T-helper 17 cell (primary cell): Measurements from ENCODE around the gene GATAD2B. TPM values are rescaled to one million over a fixed set of nuclear protein-coding genes. Genes with fewer than 3 reads are reported as not detected.

Experiments
- ATAC-seq: fragments of 150-1000 bp; cut with Tn5 transposase; 2 replicates; pipeline ENCODE4 v1.10.0; 2021; ENCODE audit warnings: mild to moderate bottlenecking, moderate library complexity
- DNase-seq, 3 donors: peaks; one replicate each; pipeline versions ENCODE4 v3.0.0 to v3.0.0-alpha.2; 2020 to 2021
- H3K9me3 ChIP-seq: one replicate; pipeline ENCODE4 v1.7.0; 2013; ENCODE audit warnings: low read length, mild to moderate bottlenecking; ENCODE audit not compliant: control insufficient read depth, poor library complexity, severe bottlenecking
- H3K27ac Mint-ChIP-seq: one replicate; pipeline ENCODE4 v1.8.0; 2022; ENCODE audit warnings: mild to moderate bottlenecking, moderate library complexity, mixed read lengths
- H3K27me3 Mint-ChIP-seq: one replicate; pipeline ENCODE4 v1.8.0; 2022; ENCODE audit warnings: mixed read lengths
- H3K36me3 Mint-ChIP-seq: one replicate; pipeline ENCODE4 v1.8.0; 2022; ENCODE audit warnings: low read depth, mixed read lengths
- H3K4me1 Mint-ChIP-seq: one replicate; pipeline ENCODE4 v1.8.0; 2022; ENCODE audit warnings: mild to moderate bottlenecking, mixed read lengths
- H3K4me3 Mint-ChIP-seq: one replicate; pipeline ENCODE4 v1.8.0; 2022; ENCODE audit warnings: mild to moderate bottlenecking, moderate library complexity, mixed read lengths
- total RNA-seq, 4 donors: library from RNA in 2 of 4; stranded (reverse) in 2 of 4; gene quantifications; one replicate each; pipeline ENCODE4 v1.2.3 and lab custom pipeline; 2022 to 2026

GATAD2B gene
- total RNA-seq, 2 donors from 2014 or later = 63.3 to 72.9 TPM

DNA sequence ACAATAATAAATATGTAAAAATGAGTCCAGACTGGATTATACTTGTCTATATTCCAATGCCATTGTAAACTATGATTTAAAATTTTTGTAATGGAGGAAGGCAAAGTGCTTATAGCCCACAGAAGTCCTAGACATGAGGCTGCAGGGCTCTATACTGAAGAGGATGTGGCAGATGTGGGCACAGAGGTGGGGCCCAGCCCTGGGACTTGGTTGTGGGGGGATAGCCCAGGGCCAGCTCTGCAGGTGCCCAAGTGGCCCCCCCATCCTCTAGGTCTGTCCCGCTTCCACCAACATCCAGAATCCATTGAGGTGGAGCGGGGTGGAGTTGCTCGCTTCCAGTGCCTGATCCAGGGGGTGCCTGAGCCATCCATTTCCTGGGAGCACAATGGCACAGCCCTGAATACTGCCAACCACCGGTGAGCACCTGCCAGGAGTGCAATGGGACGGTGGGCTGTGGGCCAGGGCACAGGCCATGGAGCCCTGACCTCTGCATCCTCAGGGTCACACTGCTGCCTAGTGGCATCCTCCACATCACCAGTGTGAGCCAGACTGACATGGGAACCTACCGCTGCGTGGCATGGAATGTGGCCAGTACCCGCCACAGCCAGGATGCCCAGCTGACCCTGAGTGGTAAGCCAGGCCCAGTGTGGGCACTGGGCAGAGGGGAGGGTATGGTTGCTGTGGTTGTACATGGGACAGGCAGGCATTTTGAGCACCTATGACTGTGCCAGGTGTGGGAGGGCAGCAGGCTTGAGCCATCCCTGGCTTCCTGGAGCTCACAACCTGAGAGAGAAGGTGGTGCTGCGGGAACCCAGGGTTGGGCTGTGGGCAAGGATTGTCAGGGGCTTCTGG lies 126.6 kb downstream of the GATAD2B start:
- peaks cover 9% of the 10 kb centered on the region for H3K4me1 Mint-ChIP-seq
- ATAC-seq (no peak), DNase-seq (no peak)
- no peaks in the 10 kb centered on the region for H3K9me3 ChIP-seq
- H3K36me3 Mint-ChIP-seq = no peaks in the 10 kb centered on the region
- no peak overlapping the region for H3K27ac Mint-ChIP-seq
- no peaks in the 10 kb centered on the region for H3K27me3 Mint-ChIP-seq
- no peak overlapping the region for H3K4me3 Mint-ChIP-seq

DNA sequence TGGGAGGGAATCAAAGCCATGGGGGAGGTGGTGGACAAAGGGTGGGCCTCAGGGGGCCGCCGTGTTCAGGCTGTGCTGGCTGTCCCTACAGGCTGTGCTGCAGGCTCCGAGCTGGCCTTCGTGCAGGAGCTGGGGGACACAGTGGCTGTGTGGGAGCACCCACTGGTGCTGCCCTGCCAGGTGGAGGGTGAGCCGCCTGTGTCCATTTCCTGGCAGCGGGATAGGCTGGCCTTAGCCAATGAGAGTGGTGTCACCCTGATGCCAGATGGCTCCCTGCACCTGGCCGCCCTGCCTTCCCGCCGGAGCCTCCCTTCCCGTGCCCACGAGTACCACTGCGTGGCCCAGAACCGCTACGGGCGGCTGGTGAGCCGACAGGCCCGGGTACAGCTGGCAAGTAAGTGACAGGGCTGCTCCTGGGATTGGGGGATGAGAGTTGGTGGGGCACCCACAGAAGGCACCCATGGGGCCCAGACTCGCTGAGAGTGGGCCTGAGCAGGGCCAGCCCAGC lies 127.4 kb downstream of the GATAD2B start:
- Mint-ChIP-seq H3K36me3 (no peaks in the 10 kb centered on the region), H3K4me3 (no peak overlapping the region), H3K27ac (no peak overlapping the region), H3K4me1 (peaks cover 12% of the 10 kb centered on the region), H3K27me3 (peaks cover 1% of the 10 kb centered on the region)
- ATAC-seq (no peak), DNase-seq (no peak)
- H3K9me3 ChIP-seq = no peaks in the 10 kb centered on the region

DNA sequence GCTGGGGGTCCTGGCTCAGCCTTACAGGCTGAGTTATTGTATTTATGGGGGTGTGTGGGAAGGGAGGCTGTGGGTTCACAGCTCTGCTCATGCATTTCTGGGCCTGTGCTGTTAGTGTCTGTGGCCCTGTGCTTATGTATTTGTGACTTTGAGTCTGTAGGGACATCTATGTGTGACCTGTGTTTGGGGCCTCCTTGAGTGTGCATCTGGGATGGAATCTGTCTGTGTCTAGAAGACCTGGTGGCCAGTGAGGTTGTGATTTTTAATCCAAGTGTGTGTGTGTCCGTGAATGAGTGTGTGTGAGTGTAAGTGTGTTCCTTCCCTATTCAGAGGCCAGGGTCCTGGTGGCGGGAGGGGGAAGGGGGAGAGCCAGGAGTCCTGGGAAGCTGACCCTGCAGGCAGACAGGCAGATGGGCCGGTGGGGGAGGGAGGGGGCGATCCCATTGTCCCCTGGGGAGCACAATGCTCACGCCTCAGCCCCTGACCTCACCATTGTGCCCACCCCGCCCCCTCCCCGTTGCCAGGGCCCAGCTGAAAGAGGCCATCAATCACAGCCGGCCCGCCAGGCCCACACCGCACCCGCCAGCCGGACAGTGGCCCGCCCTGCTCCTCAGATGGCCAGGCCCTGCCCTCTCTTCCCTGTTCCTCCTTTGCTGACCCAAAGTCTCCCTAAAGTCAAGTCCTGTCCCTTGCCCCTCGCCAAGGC lies 128.0 kb downstream of the GATAD2B start:
- no peak for ATAC-seq
- Mint-ChIP-seq H3K27me3 (peaks cover 7% of the 10 kb centered on the region), H3K4me1 (peaks cover 18% of the 10 kb centered on the region), H3K4me3 (no peak overlapping the region), H3K36me3 (no peaks in the 10 kb centered on the region), H3K27ac (peak overlapping the region; percentile 77)
- no peak for DNase-seq
- H3K9me3 ChIP-seq = no peaks in the 10 kb centered on the region

DNA sequence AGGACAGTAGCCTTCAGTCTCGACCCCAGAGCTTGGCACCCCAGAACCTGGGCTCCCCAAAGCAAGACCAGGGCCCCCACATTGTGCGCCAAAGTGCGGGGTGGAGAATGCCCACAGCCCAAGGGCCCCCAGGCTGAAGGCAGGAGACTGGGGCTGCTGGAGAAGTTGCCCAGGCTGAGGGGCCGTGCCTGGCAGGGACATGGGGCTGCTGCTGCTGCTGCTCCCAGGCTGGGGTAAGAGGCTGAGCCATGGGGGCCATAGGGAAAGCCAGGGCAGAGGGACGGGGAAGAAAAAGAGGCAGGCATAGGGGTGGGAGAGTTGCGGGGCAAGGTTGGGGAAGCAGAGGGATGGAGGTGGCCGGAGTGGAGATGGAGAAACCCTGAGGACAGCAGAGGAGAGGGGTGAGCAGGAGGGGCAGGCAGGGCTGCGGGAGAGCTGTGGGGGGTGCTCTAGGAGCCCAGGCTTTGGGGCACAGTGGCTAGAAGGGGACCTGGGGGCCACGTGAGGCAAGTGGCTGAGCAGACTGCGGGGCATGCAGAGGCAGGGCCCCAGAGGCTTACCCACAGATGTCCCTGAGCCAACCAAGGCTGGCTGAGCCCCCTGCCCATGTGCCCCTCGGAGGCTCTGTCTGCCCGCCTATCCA lies 128.7 kb downstream of the GATAD2B start:
- ATAC-seq = no peak
- H3K27ac Mint-ChIP-seq = peak overlapping the region; percentile 77
- peaks cover 20% of the 10 kb centered on the region for H3K4me1 Mint-ChIP-seq

DNA sequence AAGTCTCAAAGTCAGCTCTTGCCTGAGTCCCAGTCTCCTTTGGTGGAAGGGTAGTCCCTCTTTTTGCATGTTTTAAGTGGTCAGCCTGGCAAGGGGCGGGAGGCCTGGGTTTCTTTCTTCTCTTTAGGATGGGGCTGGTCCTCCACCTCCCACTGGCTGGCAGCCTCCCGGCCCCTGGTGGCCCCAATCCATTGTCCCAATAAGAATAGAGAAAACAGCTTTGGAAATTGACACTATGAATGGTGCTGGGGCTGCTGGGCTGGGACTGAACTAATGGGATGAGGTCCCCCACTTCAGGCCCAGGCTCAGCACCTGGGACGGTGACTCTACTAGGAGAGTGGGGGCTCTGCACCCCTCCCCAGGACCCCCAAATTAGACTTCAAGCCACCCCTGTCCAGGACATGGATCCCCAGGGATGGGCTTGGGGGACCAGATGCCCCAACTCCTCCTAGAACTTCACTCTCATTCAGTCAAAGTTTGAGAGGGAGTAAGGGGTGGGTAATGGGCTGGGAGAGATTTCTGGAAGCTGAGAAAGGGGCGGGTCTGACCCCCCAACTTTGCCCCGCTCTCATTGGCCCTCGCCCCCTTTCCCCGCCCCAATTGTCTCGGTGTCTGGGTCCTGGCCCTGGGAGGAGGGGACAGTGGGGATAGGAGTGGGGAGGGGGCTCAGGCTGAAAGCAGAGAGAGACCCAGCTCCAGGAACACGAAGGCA lies 129.4 kb downstream of the GATAD2B start:
- no peaks in the 10 kb centered on the region for H3K36me3 Mint-ChIP-seq
- H3K27ac Mint-ChIP-seq = no peak overlapping the region

More for the DNA sequence above, 128.7 kb downstream of the GATAD2B start:
- no peak overlapping the region for H3K4me3 Mint-ChIP-seq
- H3K27me3 Mint-ChIP-seq = peaks cover 9% of the 10 kb centered on the region
- H3K9me3 ChIP-seq = no peaks in the 10 kb centered on the region
- no peak for DNase-seq
- H3K36me3 Mint-ChIP-seq = no peaks in the 10 kb centered on the region

DNA sequence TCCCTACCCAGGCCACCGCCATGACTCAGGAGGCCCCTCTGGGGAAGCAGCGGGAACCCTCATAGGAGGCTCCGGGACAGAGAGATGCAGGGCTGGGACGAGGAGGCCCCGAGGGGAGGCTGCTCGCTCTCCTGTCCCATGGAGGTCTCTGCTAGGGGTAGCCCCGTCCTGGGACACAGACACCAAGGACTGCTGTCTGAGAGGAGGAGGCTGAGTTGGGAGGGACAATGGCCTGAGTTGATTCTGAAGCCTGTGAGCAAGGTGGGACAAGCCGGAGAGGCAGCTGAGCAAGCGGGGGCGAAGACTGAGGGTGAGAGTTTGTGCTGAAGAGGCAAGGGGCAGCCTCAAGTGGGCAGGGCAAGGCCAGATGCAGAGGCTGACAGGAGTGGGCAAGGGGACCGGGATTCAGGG lies 130.1 kb downstream of the GATAD2B start:
- ATAC-seq (no peak), DNase-seq (no peak)
- Mint-ChIP-seq H3K4me3 (no peak overlapping the region), H3K27me3 (peaks cover 15% of the 10 kb centered on the region), H3K36me3 (no peaks in the 10 kb centered on the region), H3K4me1 (peaks cover 20% of the 10 kb centered on the region), H3K27ac (peak overlapping the region; percentile 51)
- H3K9me3 ChIP-seq = no peaks in the 10 kb centered on the region

More for the DNA sequence above, 129.4 kb downstream of the GATAD2B start:
- no peak overlapping the region for H3K4me3 Mint-ChIP-seq
- ATAC-seq (no peak), DNase-seq (no peak)
- peaks cover 9% of the 10 kb centered on the region for H3K27me3 Mint-ChIP-seq
- no peaks in the 10 kb centered on the region for H3K9me3 ChIP-seq
- H3K4me1 Mint-ChIP-seq = peaks cover 20% of the 10 kb centered on the region

DNA sequence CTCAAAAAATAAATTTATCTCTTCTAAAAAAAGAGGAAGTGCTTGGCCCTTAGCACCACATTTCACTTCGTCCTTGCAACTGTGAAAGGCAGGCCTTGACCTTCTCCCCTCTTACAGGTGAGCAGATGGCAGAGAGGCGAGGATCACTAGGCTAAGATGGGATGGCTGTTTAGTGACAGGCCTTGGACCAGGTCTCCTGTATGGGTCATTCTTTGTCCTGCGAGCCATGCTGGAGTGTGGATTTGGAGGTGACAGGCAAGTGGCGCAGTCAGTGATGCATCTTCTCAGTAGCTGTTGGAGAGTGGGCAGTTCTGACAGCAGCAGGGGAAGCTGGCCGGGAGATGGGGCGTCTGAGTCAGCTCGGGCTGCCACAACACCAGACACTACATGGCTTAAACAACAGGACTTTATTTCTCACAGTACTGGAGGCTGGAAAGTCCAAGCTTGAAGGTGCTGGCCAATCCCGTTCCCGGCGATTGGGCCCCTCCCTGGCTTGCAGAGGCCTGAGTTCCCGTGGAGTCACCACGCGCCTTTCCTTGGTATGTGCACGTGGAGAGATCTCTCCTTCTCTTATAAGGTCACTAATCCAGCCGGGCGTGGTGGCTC lies 131.0 kb downstream of the GATAD2B start:
- Mint-ChIP-seq H3K4me1 (peaks cover 16% of the 10 kb centered on the region), H3K36me3 (no peaks in the 10 kb centered on the region), H3K27me3 (peaks cover 15% of the 10 kb centered on the region), H3K4me3 (no peak overlapping the region), H3K27ac (peak overlapping the region; percentile 43)
- ATAC-seq = no peak
- no peak for DNase-seq
- H3K9me3 ChIP-seq = no peaks in the 10 kb centered on the region

DNA sequence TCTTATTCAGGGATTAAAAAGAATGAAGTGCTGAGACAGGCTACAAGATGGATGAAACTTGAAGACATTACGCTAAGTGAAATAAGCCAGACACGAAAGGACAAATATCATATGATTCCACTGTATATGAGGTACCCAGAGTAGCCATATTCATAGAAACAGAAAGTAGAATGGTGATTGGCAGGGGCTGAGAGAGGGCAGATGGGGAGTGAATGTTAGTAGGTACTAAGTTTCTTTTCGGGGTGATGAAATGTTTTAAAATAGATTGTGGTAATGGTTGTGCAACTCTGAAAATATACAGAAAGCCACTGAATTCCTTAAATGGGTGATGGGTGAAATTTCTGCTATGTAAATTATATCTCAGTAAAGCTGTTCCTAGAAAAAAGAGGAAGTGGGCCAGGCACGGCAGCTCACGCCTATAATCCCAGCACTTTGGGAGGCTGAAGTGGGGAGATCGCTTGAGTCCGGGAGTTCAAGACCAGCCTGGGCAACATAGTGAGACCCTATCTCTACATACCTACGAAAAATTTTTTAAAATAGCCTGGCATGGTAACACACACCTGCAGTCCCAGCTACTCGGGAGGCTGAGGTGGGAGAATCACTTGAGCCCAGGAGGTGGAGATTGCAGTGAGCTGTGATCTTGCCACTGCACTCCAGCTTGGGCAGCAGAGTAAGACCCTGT lies 131.7 kb downstream of the GATAD2B start:
- ATAC-seq = peak; percentile 84
- no peak for DNase-seq
- H3K9me3 ChIP-seq = no peaks in the 10 kb centered on the region
- Mint-ChIP-seq H3K36me3 (no peaks in the 10 kb centered on the region), H3K27ac (peak overlapping the region; percentile 43), H3K4me1 (peaks cover 16% of the 10 kb centered on the region), H3K27me3 (peaks cover 15% of the 10 kb centered on the region), H3K4me3 (peak overlapping the region; percentile 58)

DNA sequence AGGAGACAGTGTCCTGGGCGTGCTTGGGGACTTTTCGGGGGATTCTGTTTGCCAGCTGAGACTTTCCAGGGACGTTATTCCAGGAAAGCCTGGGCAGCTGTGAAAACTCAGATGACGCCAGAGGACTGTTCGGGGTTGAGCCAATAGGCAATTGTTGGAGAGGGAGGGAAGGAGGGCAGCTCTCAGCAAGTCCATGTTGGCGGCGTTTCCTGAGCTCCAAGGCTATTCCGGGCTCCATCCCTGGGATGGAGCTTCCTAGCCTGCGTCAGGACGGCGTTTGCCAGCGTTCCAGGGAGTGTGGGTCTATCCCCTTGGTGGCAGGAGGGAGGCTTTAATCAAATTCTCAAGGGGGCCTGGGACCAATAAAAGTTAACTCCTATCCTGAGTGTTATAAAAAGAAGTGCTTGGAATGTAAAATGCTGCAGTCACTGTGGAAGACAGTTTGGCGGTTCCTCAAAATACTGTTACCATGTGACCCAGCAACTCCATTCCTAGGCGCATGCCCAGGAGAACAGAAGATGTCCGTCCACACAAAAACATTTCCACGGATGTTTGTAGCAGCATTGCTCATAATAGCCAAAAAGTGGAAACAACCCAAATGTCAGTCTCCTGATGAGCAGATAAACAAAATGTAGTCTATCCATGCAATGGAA lies 132.3 kb downstream of the GATAD2B start:
- H3K9me3 ChIP-seq = no peaks in the 10 kb centered on the region
- Mint-ChIP-seq H3K36me3 (no peaks in the 10 kb centered on the region), H3K4me1 (peaks cover 16% of the 10 kb centered on the region), H3K27me3 (peaks cover 15% of the 10 kb centered on the region), H3K4me3 (peak overlapping the region; percentile 58), H3K27ac (peak overlapping the region; percentile 91)
- no peak for DNase-seq
- peak; percentile 34 for ATAC-seq

DNA sequence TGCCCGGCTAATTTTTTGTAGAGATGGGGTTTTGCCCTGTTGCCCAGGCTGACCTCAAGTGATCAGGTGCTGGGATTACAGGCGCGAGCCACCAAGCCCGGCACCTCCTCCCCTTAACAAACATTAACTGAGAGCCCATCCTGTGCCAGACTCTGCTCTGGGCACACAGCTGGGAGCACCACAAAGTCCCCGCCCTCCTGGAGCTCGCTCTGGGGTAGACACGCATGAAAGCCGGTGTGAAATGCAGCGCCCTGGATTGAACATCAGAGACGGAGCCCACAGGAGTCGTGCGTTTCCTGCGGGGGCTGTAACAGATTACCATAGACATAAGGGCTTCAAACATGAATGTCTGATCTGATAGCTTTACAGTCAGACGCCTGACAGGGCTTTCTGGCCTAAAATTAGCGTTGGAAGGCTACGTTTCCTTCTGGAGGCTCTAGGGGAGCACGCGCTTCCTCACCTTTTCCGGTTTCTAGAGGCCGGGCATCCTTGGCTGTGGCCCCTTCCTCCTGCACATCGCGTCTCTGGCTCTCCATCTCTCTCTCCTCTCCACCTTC lies 133.2 kb downstream of the GATAD2B start:
- no peaks in the 10 kb centered on the region for H3K9me3 ChIP-seq
- ATAC-seq = no peak
- H3K36me3 Mint-ChIP-seq = no peaks in the 10 kb centered on the region
- no peak for DNase-seq
- H3K27ac Mint-ChIP-seq = peak overlapping the region; percentile 91
- H3K4me3 Mint-ChIP-seq = no peak overlapping the region
- H3K4me1 Mint-ChIP-seq = peaks cover 14% of the 10 kb centered on the region
- H3K27me3 Mint-ChIP-seq = peaks cover 15% of the 10 kb centered on the region

DNA sequence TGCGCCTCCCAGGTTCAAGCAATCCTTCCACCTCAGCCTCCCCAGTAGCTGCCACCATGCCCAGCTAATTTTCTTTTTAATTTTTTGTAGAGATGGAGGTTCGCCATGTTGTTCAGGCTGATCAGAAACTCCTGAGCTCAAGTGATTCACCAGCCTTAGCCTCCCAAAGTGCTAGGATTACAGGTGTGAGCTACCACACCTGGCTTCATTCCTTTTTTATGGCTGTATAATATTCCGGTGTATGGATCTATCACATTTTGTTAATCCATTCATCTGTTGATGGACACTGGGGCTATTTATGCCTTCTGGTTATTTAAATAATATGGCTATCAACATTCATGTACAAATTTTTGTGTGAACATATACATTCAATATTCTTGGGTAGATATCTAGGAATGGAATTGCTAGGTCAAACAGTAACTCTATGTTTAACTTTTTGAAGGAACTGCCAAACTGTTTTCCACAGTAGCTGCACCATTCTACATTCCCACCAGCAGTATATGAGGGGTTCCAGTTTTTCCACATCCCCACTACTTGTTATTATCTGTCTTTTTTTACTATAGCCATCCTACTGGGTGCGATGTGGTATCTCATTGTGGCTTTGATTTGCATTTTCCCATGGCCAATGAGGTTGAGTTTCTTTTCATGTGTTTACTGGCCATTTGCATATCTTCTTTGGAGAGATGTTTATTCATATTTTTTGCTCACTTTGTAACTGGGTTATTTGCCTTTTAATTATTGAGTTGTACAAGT lies 136.6 kb downstream of the GATAD2B start:
- ATAC-seq (no peak), DNase-seq (no peak)
- Mint-ChIP-seq H3K36me3 (no peaks in the 10 kb centered on the region), H3K4me1 (peaks cover 16% of the 10 kb centered on the region), H3K27ac (no peak overlapping the region), H3K27me3 (peaks cover 15% of the 10 kb centered on the region), H3K4me3 (no peak overlapping the region)
- no peaks in the 10 kb centered on the region for H3K9me3 ChIP-seq
